HepG2 (cell line): ENCODE results near the gene OSBPL2. TPM values are rescaled to one million over a fixed set of nuclear protein-coding genes. Genes with fewer than 3 reads are reported as not detected.

Experiments
- HNRNPL ChIP-seq: fragments of 200-400 bp; formaldehyde crosslinking; IDR thresholded peaks from 2 replicates; pipeline ENCODE4 v1.6.1; 2017; ENCODE audit warnings: mild to moderate bottlenecking, low read depth, low read length
- JUN ChIP-seq: sonication (generic); formaldehyde crosslinking; IDR thresholded peaks from 2 replicates; pipeline ENCODE4 v1.4.0; 2020; ENCODE audit warnings: mild to moderate bottlenecking, missing genetic modification reagents
- KMT2A ChIP-seq: sonication (generic); formaldehyde crosslinking; IDR thresholded peaks from 2 replicates; pipeline ENCODE4 v1.4.0; 2020; ENCODE audit warnings: missing genetic modification reagents
- ONECUT2 ChIP-seq: sonication (generic); formaldehyde crosslinking; IDR thresholded peaks from 2 replicates; pipeline ENCODE4 v1.4.0; 2020; ENCODE audit warnings: missing genetic modification reagents
- RBFOX2 ChIP-seq: fragments of 200-400 bp; formaldehyde crosslinking; IDR thresholded peaks from 2 replicates; pipeline ENCODE4 v1.6.1; 2017; ENCODE audit warnings: low read depth, mild to moderate bottlenecking, low read length
- RBM22 ChIP-seq: fragments of 200-400 bp; formaldehyde crosslinking; optimal IDR thresholded peaks from 2 replicates; pipeline ENCODE3; 2017; ENCODE audit warnings: mild to moderate bottlenecking, low read length, moderate library complexity
- SIX1 ChIP-seq: sonication (generic); formaldehyde crosslinking; IDR thresholded peaks from 2 replicates; pipeline ENCODE4 v1.4.0; 2020; ENCODE audit warnings: missing genetic modification reagents, borderline replicate concordance
- ZFP37 ChIP-seq: sonication (generic); formaldehyde crosslinking; IDR thresholded peaks from 2 replicates; pipeline ENCODE4 v1.4.0; 2020; ENCODE audit warnings: missing genetic modification reagents, borderline replicate concordance
- ZNF20 ChIP-seq: sonication (generic); formaldehyde crosslinking; IDR thresholded peaks from 2 replicates; pipeline ENCODE4 v1.4.0; 2020; ENCODE audit warnings: mild to moderate bottlenecking, moderate library complexity, missing genetic modification reagents
- polyA plus RNA-seq, 8 experiments: library from polyadenylated mRNA; depleted of rRNA in 3 of 8; stranded (reverse) in 7 of 8; unstranded in 1 of 8; fragments of >200 nt; fragmentation: Illumina TruSeq in 4 of 8; extraction: Trizol in 4 of 8; gene quantifications; 2 replicates each; pipeline versions ENCODE4 v1.2.1 to v1.2.3, GENCODE V29; 2011 to 2016; ENCODE audit warnings: low read depth in 4 of 8, missing spikeins in 1 of 8, mixed read lengths in 1 of 8; ENCODE audit not compliant: insufficient read depth in 1 of 8
- total RNA-seq, 5 experiments: library from RNA; depleted of rRNA; stranded (reverse); fragments of >200 nt; fragmentation: Illumina TruSeq; extraction: Trizol; gene quantifications; 2 replicates each; pipeline ENCODE4 v1.2.3, GENCODE V29; 2016; ENCODE audit warnings: low read depth in 1 of 5
- TF ChIP-seq, protein P1 (sequence below): sonication (generic); formaldehyde crosslinking; IDR thresholded peaks from 2 replicates; pipeline ENCODE4 v1.4.0; 2020; ENCODE audit warnings: missing genetic modification reagents, borderline replicate concordance
- TF ChIP-seq, protein P2 (sequence below): conservative IDR thresholded peaks from 2 replicates; pipeline ENCODE4 v1.6.1; 2018; ENCODE audit warnings: missing genetic modification reagents
- TF ChIP-seq, protein P3 (sequence below): sonication (generic); formaldehyde crosslinking; IDR thresholded peaks from 2 replicates; pipeline ENCODE4 v1.5.0; 2020; ENCODE audit warnings: mild to moderate bottlenecking, missing genetic modification reagents, borderline replicate concordance
- TF ChIP-seq, protein P4 (sequence below): sonication (generic); formaldehyde crosslinking; IDR thresholded peaks from 2 replicates; pipeline ENCODE4 v1.5.0; 2020; ENCODE audit warnings: mild to moderate bottlenecking, missing genetic modification reagents

OSBPL2 gene
- total and polyA plus RNA-seq, 2 of the 13 experiments (the other 11 are each of a cell fraction or from before 2014, with no cell fraction given): 18.5 to 37.4 TPM

DNA sequence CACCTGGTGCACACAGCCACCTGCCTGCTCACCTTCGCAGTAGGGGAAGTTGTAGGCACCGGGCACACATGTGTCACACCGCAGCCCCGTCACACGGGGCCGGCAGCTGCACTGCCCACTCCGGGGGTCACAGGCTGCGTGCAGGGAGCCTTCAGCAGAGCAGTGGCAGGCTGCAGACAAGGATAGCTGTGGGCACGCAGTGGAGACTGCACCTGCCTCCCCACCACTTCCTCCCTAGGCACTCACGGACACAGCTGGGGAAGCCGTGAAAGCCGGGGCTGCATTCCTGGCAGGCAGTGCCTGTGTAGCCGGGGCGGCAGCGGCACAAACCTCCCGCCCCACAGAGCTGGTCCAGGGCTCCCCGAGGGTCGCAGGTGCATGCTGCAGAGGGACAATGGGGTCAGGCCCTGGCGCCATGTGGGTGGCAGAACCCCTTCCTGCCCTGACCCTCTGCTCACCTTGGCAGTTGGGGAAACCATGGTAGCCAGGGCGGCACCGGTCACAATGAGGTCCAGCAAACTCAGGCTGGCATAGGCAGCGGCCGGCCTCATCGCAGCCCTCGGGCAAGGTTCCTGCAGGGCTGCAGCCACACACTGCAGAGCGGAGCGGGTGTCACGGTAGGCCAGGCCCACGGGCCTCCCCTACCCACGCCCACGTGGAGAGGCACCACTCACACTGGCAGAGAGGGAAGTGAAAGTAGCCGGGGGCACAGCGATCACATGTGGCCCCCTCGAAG, 99.4 kb downstream of the OSBPL2 start (continued):
- TF ChIP-seq, protein P1, sequence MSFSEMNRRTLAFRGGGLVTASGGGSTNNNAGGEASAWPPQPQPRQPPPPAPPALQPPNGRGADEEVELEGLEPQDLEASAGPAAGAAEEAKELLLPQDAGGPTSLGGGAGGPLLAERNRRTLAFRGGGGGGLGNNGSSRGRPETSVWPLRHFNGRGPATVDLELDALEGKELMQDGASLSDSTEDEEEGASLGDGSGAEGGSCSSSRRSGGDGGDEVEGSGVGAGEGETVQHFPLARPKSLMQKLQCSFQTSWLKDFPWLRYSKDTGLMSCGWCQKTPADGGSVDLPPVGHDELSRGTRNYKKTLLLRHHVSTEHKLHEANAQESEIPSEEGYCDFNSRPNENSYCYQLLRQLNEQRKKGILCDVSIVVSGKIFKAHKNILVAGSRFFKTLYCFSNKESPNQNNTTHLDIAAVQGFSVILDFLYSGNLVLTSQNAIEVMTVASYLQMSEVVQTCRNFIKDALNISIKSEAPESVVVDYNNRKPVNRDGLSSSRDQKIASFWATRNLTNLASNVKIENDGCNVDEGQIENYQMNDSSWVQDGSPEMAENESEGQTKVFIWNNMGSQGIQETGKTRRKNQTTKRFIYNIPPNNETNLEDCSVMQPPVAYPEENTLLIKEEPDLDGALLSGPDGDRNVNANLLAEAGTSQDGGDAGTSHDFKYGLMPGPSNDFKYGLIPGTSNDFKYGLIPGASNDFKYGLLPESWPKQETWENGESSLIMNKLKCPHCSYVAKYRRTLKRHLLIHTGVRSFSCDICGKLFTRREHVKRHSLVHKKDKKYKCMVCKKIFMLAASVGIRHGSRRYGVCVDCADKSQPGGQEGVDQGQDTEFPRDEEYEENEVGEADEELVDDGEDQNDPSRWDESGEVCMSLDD (CRISPR knock-in tag): no peak
- TF ChIP-seq RBFOX2: peak; percentile 49
- no peak for TF ChIP-seq ONECUT2 (CRISPR knock-in tag)
- TF ChIP-seq HNRNPL: 0 out of 2 replicates have a peak, but pooled peaks have one; percentile 20
- no peak for TF ChIP-seq KMT2A (CRISPR knock-in tag)
- no peak for TF ChIP-seq SIX1 (CRISPR knock-in tag)
- TF ChIP-seq, protein P2, sequence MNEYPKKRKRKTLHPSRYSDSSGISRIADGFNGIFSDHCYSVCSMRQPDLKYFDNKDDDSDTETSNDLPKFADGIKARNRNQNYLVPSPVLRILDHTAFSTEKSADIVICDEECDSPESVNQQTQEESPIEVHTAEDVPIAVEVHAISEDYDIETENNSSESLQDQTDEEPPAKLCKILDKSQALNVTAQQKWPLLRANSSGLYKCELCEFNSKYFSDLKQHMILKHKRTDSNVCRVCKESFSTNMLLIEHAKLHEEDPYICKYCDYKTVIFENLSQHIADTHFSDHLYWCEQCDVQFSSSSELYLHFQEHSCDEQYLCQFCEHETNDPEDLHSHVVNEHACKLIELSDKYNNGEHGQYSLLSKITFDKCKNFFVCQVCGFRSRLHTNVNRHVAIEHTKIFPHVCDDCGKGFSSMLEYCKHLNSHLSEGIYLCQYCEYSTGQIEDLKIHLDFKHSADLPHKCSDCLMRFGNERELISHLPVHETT (CRISPR knock-in tag): no peak
- TF ChIP-seq, protein P3, sequence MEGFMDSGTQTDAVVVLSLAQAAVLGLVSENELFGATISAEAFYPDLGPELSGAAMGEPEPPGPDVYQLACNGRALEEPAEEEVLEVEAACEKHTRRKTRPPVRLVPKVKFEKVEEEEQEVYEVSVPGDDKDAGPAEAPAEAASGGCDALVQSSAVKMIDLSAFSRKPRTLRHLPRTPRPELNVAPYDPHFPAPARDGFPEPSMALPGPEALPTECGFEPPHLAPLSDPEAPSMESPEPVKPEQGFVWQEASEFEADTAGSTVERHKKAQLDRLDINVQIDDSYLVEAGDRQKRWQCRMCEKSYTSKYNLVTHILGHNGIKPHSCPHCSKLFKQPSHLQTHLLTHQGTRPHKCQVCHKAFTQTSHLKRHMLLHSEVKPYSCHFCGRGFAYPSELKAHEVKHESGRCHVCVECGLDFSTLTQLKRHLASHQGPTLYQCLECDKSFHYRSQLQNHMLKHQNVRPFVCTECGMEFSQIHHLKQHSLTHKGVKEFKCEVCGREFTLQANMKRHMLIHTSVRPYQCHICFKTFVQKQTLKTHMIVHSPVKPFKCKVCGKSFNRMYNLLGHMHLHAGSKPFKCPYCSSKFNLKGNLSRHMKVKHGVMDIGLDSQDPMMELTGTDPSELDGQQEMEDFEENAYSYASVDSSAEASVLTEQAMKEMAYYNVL (CRISPR knock-in tag): no peak
- TF ChIP-seq ZNF20 (CRISPR knock-in tag): no peak
- TF ChIP-seq, protein P4, sequence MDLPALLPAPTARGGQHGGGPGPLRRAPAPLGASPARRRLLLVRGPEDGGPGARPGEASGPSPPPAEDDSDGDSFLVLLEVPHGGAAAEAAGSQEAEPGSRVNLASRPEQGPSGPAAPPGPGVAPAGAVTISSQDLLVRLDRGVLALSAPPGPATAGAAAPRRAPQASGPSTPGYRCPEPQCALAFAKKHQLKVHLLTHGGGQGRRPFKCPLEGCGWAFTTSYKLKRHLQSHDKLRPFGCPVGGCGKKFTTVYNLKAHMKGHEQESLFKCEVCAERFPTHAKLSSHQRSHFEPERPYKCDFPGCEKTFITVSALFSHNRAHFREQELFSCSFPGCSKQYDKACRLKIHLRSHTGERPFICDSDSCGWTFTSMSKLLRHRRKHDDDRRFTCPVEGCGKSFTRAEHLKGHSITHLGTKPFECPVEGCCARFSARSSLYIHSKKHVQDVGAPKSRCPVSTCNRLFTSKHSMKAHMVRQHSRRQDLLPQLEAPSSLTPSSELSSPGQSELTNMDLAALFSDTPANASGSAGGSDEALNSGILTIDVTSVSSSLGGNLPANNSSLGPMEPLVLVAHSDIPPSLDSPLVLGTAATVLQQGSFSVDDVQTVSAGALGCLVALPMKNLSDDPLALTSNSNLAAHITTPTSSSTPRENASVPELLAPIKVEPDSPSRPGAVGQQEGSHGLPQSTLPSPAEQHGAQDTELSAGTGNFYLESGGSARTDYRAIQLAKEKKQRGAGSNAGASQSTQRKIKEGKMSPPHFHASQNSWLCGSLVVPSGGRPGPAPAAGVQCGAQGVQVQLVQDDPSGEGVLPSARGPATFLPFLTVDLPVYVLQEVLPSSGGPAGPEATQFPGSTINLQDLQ (CRISPR knock-in tag): no peak
- TF ChIP-seq ZFP37 (CRISPR knock-in tag): no peak
- TF ChIP-seq RBM22: peak; percentile 36
- TF ChIP-seq JUN (CRISPR knock-in tag): no peak
